ENCODE measurements around the gene AKAP6. TPM values are rescaled to one million over a fixed set of nuclear protein-coding genes. Genes with fewer than 3 reads are reported as not detected.

AKAP6 gene
- total RNA-seq, 6 experiments from 2014 or later, result 1.7 to 9.6 (median 4.3) TPM

- WGBS (ENCODE audit: insufficient coverage, low coverage, low lambda C conversion rate, missing lambda C conversion rate), result 86% methylated on average over 5 of the region's 5 CpGs
- Histone ChIP-seq H3K9me3 (no peaks in the 10 kb centered on the region), H3K4me3 (no peak overlapping the region), H3K36me3 (no peaks in the 10 kb centered on the region), H3K4me1 (no peaks in the 10 kb centered on the region), H3K27me3 (no peaks in the 10 kb centered on the region), H3K27ac (no peak overlapping the region)
- ATAC-seq, result no peak
- no peak for DNase-seq
- TF ChIP-seq CTCF (IDR thresholded peaks at IDR 0.05) (no peak), POLR2A (IDR thresholded peaks at IDR 0.05) (no peak)
- intact Hi-C loops (cut with DNase I), result no loop called here
These were observed 409.2 kb downstream of the AKAP6 start for GRCh38 chr14:32738206-32738871.

- intact Hi-C loops (cut with DNase I), result no loop called here
- 40% methylated on average over 2 of the region's 2 CpGs for WGBS (ENCODE audit: insufficient coverage, low coverage, low lambda C conversion rate, missing lambda C conversion rate)
- H3K4me3 ChIP-seq, result no peak overlapping the region
These were observed 415.8 kb downstream of the AKAP6 start for GRCh38 chr14:32744811-32745445.

GRCh38 chr14:32754209-32754608 lies 425.1 kb downstream of the AKAP6 start:
- Histone ChIP-seq H3K9me3 (peaks cover 0 to 4% (median 0%) of the 10 kb centered on the region in 4 donors), H3K4me3 (no peak overlapping the region), H3K27ac (no peak overlapping the region), H3K27me3 (no peaks in the 10 kb centered on the region), H3K36me3 (no peaks in the 10 kb centered on the region), H3K4me1 (no peaks in the 10 kb centered on the region)
- intact Hi-C loops (cut with DNase I), result no loop called here
- TF ChIP-seq POLR2A (IDR thresholded peaks at IDR 0.05), result no peak
- no peak for TF ChIP-seq CTCF (IDR thresholded peaks at IDR 0.05)
- WGBS (ENCODE audit: insufficient coverage, low coverage, low lambda C conversion rate, missing lambda C conversion rate), result 86% methylated on average over 1 of the region's 1 CpG
- ATAC-seq, result no peak
- DNase-seq, result no peak

More at GRCh38 chr14:32744811-32745445, 415.8 kb downstream of the AKAP6 start:
- DNase-seq, result no peak
- ATAC-seq, result no peak
- Histone ChIP-seq H3K27ac (no peak overlapping the region), H3K4me1 (no peaks in the 10 kb centered on the region), H3K36me3 (no peaks in the 10 kb centered on the region), H3K9me3 (no peaks in the 10 kb centered on the region), H3K27me3 (no peaks in the 10 kb centered on the region)
- TF ChIP-seq CTCF (IDR thresholded peaks at IDR 0.05), result no peak
- no peak for TF ChIP-seq POLR2A (IDR thresholded peaks at IDR 0.05)

GRCh38 chr14:32756173-32756572 lies 427.1 kb downstream of the AKAP6 start:
- peak in 1 of 4 donors; percentile 37 for ATAC-seq
- TF ChIP-seq POLR2A (IDR thresholded peaks at IDR 0.05) (no peak), CTCF (IDR thresholded peaks at IDR 0.05) (no peak)
- Histone ChIP-seq H3K9me3 (peaks cover 0 to 4% (median 0%) of the 10 kb centered on the region in 4 donors), H3K27me3 (no peaks in the 10 kb centered on the region), H3K27ac (no peak overlapping the region), H3K4me3 (no peak overlapping the region), H3K36me3 (no peaks in the 10 kb centered on the region), H3K4me1 (no peaks in the 10 kb centered on the region)
- no CpG with 5 or more reads among the region's 1 CpG for WGBS (ENCODE audit: insufficient coverage, low coverage, low lambda C conversion rate, missing lambda C conversion rate)
- intact Hi-C loops (cut with DNase I), result no loop called here
- DNase-seq, result no peak

All from right lobe of liver (tissue), 6 donors.